GM21447 (cell line): ENCODE results near the gene OAS3.
"Not testable (repeated sequence)": the region's sequence is repeated elsewhere in the genome, so short reads cannot be mapped to it uniquely, and the experiment has no call there.

Experiments
- ATAC-seq: cut with Tn5 transposase; IDR thresholded peaks from one replicate; pipeline ENCODE4 v1.9.1; 2021; ENCODE audit not compliant: unreplicated experiment

Gene OAS3, protein sequence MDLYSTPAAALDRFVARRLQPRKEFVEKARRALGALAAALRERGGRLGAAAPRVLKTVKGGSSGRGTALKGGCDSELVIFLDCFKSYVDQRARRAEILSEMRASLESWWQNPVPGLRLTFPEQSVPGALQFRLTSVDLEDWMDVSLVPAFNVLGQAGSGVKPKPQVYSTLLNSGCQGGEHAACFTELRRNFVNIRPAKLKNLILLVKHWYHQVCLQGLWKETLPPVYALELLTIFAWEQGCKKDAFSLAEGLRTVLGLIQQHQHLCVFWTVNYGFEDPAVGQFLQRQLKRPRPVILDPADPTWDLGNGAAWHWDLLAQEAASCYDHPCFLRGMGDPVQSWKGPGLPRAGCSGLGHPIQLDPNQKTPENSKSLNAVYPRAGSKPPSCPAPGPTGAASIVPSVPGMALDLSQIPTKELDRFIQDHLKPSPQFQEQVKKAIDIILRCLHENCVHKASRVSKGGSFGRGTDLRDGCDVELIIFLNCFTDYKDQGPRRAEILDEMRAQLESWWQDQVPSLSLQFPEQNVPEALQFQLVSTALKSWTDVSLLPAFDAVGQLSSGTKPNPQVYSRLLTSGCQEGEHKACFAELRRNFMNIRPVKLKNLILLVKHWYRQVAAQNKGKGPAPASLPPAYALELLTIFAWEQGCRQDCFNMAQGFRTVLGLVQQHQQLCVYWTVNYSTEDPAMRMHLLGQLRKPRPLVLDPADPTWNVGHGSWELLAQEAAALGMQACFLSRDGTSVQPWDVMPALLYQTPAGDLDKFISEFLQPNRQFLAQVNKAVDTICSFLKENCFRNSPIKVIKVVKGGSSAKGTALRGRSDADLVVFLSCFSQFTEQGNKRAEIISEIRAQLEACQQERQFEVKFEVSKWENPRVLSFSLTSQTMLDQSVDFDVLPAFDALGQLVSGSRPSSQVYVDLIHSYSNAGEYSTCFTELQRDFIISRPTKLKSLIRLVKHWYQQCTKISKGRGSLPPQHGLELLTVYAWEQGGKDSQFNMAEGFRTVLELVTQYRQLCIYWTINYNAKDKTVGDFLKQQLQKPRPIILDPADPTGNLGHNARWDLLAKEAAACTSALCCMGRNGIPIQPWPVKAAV

DNA sequence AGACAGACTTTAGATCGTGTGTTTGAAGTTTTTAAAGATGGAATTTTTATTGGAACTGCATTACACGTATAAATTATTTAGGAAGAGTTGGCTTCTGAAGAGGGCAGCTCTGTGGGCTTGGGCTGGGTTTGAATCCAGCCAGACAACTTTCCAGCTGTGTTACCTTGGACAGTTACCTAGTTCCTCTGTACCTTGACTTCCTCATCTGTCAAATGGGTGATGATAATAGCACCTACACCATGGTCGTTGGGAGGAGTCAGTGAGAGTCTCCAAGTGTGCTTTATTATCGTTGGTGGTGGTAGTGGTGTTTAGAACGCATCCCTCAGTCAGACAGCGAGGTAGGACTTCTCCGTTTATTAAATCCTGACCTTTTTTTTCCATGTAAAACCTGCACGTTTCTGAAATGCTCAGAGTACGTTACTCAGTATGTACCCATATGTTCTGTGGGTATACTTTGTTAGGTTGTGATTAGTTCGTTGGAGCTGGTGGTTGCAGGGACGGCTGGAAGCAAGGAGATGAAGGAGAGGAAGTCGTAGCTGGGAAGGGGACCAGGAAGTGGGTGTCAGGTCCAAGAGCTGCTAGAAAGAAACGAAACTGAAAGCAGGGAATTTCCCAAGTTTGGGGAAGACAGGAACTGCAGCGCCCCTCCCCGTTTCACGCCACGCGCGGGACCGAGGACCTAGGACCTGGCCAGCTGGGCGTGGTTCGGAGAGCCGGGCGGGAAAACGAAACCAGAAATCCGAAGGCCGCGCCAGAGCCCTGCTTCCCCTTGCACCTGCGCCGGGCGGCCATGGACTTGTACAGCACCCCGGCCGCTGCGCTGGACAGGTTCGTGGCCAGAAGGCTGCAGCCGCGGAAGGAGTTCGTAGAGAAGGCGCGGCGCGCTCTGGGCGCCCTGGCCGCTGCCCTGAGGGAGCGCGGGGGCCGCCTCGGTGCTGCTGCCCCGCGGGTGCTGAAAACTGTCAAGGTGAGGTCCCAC lies at the start of gene OAS3:
OAS3 (plus strand) TSS at position 734 of the 979 bp plus-strand sequence; CDS start at position 791, 57 bp downstream.
- ATAC-seq, result peak; percentile 35

GRCh38 chr12:112891093-112892024 lies 46.9 kb upstream of the OAS3 start:
- no peak for ATAC-seq

DNA sequence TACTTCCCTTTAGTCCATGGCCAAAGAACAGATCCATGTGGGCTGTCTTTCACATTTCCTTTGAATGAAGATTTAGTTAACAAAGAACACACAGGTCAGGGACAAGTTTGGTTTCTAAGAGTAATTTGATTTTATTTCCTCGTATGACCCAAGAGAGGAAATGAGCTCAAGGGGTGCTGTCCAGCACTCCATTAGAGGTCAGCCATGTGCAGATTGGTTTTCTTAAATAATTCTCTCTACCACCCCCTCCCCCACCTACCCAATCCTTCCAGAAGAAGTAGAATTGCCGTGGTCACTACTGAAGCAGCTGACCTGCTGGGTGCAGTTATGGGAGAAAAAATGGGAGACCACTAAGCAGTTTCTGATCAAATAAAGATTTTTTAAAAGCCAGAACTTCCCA lies 45.4 kb upstream of the OAS3 start:
- ATAC-seq, result no peak

DNA sequence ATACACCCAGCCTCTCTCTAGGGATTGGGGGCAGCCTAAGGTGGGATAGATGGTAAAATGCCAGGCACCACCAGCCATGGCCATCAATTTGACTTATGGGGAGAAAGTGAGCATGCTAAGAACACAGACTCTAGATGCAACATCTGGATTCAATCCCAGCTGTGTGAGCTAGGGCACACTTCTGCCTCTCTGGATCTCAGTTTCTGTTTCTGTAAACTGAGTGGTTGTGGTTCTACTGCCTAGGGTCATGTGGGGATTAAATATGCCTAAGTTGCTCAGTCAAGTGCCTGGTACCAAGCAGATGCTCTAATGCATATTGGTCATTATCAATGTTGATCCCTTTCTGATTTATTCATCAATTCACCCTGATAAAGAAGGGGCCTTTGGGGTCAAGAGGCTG lies 44.1 kb upstream of the OAS3 start:
- no peak for ATAC-seq

DNA sequence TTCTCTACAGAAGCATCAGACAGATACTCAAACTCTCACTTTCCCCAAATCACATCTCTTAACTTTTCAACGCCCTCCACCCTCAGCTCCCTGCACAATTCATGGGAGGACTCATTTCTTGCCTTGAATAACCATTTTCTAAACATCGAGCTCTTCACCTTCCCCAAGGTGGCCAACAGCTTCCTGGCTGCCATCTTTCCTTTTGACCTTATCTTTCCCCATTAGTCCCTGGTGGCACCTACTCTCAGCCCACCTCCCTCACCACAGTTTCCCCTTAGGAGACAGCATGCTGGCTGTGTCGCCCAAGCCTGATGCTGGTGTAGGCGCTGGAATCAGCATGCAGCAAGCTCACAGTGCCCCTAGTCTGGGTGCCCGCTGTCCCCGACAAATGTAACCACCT lies 39.9 kb upstream of the OAS3 start:
- ATAC-seq, result no peak

DNA sequence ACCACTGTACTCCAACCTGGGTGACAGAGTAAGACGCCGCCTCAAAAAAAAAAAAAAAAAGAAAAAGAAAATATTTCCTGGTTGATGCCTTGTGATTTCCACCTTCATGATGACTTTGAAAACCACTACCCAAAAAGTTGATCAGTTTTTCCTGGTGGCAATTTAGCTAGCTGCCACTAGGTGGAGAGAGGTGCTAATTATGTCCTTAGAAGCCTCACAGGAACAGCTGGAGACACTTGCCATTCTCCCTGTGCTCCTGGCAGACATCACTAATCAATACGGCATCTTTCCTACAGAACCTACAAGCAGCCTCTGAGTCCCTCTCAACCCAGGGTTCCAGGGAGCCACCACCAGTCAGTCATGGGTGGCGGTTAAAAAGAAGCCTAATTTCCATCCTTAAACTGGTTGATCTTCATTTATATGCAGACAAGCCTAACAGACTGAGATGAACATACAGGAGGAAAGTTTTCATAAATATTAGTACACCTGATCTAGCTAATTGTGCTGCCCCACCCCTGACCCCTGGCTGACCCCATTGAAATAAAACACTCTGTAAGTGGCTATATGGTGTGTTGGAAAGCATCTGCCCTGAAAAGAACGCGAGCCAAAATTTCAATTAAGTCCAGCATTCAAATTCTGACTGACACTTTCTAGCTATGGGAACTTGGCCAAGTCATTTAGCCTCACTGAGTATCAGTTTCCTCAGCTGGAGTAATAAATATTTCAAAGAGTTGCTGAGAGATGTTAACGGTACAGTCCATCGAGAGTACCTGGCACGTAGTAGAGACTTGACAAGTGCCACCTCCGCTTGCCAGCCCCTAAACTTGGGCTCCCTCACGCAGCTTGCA lies 37.8 kb upstream of the OAS3 start:
- ATAC-seq, result no peak

DNA sequence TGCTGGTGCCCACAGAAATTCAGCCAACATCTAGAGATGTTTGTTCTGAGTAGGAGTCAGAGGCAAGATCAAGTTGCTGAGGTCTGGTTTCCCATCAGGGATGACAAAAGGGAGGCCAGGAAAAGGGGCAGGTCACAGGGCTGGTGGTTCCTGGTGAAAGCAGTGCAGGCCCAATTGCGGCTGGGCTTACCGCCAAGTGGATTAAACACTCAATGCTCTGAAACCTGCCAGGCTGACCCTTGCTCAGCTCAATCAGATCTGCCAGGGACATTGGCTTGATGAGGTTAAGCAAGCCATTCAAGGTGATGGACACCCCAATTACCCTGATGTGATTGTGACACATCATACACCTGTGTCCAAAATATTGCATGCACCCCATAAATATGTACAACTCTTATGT lies 37.0 kb upstream of the OAS3 start:
- ATAC-seq, result no peak

DNA sequence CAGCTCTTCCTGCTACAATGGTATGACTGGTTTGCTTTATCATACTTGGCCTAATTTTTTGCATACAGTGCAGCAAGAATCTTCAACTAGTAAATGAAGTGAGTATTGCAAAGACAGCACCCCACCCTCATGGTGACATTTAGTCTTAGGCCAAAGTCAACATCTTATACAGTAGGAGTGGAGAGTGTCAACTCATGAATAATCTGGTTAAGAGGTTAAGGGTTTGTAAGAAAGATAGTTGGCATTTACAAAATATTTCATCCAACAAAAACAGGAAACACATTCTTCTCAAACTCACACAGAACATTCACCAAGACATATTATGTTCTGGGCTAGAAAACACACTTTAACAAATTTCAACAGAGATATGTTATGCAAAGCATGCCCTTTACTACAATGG lies 33.7 kb upstream of the OAS3 start:
- ATAC-seq, result no peak

DNA sequence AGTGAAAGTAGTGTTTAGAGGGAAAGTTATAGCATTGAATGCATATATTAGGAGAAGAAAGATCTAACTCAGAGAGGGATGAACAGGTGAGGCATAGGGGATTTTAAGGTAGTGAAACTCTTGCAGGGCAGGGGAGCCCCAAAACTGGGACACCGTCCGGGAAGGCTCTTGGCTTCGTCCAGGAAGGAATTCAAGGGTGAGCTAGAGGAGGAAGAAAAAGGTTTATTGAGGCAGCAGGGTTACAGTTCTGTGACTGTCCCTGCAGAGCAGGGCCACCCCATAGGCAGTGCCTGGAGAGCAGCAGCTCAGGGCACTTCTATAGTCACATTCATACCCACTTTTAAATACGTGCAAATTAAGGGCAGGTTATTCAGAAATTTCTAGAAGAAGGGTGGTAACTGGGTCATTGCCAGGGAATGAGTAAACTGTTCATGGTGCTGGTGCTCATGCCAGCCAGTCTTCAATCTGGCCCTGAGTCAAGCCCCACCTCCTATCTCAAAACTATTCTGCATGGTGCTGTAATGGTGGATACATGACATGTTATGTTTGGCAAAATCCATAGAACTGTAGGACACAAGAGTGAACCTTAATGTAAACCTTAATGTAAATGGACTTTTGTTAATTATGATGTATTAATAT lies 32.7 kb upstream of the OAS3 start:
- no peak for ATAC-seq

GRCh38 chr12:112906712-112907414 lies 31.4 kb upstream of the OAS3 start, which contains the start of gene OAS1:
Gene OAS1 (plus strand): TSS chr12:112906962. CDS start chr12:112907040, 78 bp downstream.
- peak; percentile 75 for ATAC-seq

- peak; percentile 63 for ATAC-seq
Measured at GRCh38 chr12:112907415-112908157, 30.7 kb upstream of the OAS3 start.

GRCh38 chr12:112908548-112908947 lies 29.7 kb upstream of the OAS3 start:
- no peak for ATAC-seq

DNA sequence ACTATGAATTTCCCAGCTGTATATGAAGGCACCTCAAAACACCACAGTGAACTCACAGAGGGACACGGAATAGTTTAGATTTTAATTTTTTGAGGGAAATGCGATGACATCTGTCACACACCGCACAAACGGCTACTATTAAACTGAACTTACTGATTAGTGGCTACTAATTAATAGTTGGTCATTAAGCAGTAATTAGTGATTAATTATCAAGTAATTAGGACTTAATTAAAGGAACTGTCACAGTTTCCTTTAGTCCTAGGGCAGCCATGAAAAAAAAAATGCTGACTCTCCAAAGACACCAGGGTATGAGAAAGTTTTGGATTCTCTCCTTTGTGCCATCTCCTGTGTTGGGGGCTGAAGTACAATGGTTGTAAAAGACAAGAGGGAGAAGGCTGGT lies 28.6 kb upstream of the OAS3 start:
- no peak for ATAC-seq

- ATAC-seq, result no peak
Measured at GRCh38 chr12:112913038-112913688, 25.1 kb upstream of the OAS3 start.

DNA sequence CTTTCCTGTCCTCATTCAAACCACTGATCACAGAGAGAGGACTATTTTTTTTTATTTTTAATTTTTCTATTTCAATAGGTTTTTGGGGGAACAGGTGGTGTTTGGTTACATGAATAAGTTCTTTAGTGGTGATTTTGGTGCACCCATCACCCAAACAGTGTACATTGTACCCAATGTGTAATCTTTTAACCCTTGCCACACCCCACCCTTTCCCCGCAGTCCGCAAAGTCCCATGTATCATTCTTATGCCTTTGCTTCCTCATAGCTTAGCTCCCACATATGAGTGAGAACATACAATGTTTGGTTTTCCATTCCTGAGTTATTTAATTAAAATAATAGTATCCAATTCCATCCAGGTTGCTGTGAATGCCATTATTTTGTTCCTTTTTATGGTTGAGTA lies 24.4 kb upstream of the OAS3 start:
- ATAC-seq, result not testable (repeated sequence)

GRCh38 chr12:112916270-112916669 lies 22.0 kb upstream of the OAS3 start:
- ATAC-seq, result no peak
